DMS 273 (cell line): ENCODE data around the gene PAFAH1B1.
"Not testable (repeated sequence)": the region's sequence is repeated elsewhere in the genome, so short reads cannot be mapped to it uniquely, and the experiment has no call there.

Experiments
- DNase-seq: peaks from one replicate; lab custom pipeline; 2025; ENCODE audit not compliant: unreplicated experiment; lab: John Stamatoyannopoulos, UW

PAFAH1B1 gene

GRCh38 chr17:2688351-2689342 is 95.2 kb downstream of the PAFAH1B1 start:
- DNase-seq: peak; percentile 30

DNA sequence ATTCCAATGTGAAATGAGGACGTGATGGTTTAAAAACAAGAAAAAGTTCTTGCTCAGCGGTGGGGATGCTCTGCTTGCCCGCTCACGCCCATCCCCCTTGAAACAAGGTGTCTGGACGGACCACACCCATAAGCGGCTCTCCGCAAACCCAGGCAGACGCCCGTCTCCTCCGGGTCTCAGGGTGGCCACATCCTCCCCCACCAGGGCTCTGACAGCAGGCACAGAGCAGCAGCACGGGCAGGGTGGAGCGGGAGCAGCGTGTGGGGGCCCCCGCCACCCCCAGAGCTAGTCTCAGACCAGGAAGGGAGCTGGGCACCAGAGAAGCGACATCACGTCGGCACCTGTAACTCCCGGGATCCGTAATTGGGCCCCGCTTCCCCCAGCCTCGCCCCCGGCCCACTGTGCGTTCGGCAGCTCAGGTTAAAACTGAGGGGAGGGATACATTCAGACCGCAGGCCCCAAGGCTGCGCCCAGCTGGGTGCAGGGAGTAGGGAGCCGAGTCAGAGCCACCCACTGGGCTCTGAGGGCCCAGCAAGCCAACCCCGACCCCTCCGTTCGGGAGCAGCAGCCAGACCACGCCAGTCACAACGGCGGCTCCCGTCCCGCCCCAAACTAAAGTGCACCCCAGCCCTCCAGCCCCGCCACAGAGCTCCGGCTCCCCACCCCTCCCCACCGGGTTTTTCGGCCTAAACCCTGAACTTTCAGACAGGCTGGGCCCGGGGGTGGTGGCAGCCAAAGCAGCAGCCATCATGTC is 96.1 kb downstream of the PAFAH1B1 start:
- no peak for DNase-seq

DNA sequence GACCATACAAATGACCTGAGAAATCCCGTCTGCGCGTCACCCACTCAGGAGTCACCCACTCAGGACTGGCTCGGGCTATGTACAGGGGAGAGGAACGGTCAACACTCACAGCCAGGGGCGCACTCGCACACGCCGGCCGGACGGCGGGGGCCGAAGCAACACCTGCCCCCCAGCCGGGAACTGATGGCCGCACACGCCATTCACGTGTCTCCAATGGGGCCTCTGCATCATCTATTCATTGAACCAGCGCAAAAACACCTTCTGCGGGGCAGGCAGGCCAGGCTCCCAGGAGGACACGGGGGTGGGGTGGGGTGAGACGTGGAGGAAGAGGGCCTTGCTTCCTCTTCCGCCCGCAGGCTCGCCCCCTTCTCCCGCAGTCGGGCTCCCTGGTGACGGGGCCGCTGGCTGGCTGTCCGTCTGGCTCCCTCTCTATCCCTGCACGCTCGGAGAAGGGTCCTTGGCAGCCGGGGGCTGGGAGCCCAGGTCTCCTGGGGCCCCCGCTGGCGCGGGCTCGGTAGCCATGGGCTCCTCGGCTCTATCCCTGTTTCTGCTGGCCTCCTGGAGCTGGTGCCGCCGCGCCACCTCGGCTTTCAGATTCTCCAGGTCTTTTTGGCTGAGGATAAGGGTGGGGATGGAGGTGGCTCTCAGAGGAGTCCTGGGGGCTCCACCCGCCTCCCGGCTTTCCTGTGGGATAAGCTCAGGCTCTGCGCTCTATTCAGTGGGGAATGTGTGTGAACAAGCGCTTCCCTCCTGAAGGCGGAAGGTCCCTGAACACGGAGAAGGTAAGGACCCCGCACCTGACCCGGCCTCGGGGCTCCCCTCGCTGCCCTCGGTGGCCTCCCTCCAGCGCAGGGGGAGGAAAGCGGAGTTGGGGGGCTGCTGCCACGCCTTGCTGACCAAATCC is 97.0 kb downstream of the PAFAH1B1 start:
- no peak for DNase-seq

DNA sequence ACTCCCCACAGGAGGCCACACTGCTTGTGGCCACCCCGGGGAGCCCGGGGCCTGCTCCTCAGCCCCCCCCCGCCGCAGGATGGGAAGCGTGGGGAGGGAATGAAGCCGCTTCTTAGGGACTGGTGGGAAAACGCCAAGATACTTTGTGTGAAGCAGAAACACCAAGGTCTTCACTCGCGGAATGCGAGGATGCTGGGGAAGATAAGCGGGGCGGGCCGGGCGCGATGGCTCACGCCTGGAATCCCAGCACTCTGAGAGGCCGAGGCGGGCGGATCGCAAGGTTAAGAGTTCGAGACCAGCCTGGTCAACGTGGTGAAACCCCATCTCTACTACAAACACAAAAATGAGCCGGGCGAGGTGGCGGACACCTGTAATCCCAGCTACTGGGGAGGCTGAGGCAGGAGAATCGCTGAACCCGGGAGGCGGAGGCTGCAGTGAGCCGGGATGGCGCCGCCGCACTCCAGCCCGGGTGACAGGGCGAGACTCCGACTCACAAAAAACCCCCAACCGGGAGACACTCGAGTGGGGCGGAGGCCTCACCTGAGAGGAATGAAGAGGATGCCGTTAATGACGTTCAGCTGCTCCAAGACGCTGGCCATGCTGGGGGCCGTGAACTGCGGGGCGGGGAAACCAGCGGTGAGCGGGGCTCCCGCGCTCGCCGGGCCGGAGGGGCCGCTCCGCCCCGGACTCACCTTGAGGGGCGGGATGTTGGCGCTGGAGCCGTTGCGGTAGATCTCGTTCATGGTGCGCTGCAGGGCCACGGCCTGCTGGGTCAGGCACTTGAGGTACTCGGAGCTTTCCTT is 97.8 kb downstream of the PAFAH1B1 start:
- DNase-seq: no peak

GRCh38 chr17:2691965-2692780 is 98.7 kb downstream of the PAFAH1B1 start:
- no peak for DNase-seq

GRCh38 chr17:2692781-2693135 is 99.3 kb downstream of the PAFAH1B1 start:
- DNase-seq: no peak

DNA sequence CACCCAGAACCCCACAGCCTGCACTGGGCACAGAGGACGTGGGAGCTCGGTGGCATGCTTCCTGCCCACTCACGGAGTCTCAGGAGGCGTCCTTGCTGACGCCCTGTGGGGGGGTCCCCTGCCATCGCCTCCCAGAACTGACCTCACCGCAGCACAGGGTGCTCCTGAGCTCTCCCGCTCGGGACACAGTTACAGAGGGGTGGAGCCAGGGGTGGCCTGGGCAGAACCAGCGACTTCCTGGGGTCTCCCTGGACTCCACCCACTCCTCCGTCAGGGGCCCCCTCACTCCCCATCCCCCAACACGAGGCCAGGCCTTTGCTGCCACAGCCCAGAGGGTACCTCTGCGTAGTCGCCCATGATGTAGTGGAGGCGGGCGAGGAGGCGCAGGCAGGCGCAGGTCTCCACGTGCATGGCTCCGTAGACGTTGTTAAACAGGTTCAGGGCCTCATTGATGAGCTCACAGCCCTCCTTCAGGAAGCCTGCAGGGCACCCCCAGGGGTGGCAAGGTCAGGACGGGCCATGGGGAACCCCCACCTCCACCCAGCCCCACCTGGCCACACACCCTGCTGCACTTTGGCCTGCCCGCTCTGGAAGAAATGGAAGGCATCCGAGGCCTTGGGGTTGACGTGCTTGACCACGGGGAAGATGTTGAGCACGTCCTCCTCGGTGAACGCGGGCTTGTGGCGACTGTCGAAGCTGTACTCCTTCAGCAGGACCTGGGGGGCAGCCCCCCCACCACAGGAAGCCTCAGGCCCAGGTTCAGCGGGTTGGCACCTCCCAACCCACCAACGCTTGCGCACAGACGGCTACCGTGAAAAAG is 100.3 kb downstream of the PAFAH1B1 start:
- no peak for DNase-seq

GRCh38 chr17:2694381-2695242 is 101.2 kb downstream of the PAFAH1B1 start:
- no peak for DNase-seq

DNA sequence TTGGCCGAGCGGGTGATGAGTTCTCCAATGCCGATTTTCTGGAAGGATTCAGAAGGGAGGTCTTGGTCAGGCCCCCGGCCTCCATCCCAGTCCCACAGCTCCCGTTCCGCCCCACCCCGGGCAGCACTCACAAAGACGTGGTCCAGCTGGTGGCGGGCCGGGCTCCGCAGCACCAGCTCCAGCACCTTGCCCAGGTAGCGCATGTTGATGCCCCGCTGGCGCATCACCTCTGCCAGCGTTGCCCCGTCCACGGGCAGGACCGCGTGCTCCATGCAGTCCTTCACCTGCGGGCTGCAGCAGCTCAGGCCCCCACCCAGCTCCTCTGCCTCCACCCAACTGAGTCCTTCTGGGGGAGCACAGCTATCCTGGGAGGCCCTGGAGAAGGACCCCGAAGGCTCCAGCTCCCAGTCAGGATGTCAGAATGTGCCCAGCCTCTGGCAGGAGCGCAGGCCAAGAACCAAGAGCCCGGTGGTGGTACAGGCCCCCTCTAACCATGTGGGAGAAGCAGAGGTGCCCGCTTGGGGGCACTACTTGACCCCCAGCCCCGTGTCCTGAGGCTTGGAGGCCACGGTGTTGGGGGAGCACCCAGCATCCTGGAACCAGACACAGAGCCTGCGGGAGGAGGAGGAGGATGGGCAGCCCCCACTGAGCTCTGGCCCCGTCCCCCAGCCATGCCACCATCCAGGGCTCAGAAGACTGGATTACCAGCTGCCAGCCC is 101.9 kb downstream of the PAFAH1B1 start:
- DNase-seq: no peak

DNA sequence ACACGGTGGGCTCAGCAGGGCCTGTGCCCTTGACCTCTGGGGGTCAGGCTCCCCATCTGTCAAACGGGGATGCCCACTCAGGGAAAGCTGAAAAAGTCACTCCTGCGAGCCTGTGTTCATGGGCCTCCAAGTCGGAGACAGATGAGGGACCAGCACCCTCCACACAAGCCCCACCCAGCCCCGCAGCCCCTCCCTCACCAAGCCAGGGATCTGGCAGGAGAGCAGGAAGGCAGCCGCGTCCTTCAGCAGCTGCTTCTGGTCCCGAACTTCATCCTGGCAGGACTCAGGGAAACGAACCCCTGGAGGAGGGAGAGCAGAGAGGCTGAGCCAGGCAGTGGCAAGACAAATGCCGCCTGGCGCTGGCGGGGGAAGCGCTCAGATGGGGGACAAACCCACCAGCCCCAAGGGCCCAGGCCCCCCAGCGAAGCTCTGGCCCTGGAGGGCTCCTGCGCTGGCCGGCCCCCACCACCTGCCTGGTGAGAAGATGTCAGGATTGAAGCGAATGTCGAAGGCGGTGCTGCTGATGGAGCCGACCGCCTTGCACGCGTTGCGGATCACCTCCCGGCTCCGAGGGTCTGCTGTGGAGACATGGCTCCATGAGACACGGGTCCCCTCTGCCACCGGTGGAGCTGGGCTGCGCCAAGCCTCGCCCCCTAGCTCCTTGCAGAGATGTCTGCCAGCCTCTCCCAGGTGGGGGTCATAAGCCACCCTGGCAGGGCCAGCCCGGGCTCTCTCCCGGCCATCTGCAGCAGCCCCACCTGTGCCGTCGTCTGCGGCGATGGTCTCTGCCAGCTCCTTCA is 102.7 kb downstream of the PAFAH1B1 start:
- DNase-seq: no peak

- no peak for DNase-seq
These were observed 104.2 kb downstream of the PAFAH1B1 start for GRCh38 chr17:2697611-2698162.

- not testable (repeated sequence) for DNase-seq
These were observed 105.9 kb downstream of the PAFAH1B1 start for GRCh38 chr17:2699216-2699805.

DNA sequence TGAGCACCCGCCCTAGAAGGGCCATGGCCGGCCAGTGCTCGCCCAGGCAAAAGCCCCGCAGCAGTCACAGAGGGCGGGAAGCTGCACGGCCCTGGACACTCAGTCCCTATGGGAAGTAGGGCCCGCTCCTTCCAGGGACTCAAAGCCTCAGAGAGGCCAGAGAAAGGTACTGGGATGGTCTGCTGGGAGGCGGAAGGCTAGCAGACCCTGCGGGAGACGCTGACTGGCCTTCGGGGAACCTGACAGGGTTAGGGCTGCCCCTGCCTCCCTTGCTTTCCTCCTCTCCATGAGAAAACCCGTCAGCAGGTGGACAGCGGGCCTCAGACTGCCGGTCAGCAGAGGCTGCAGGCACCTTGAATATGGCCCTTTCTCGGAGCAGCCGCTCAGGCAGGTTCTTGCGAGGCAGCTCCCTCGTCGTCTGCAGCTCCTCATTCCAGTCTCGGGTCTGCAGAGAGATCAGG is 106.6 kb downstream of the PAFAH1B1 start:
- no peak for DNase-seq

DNA sequence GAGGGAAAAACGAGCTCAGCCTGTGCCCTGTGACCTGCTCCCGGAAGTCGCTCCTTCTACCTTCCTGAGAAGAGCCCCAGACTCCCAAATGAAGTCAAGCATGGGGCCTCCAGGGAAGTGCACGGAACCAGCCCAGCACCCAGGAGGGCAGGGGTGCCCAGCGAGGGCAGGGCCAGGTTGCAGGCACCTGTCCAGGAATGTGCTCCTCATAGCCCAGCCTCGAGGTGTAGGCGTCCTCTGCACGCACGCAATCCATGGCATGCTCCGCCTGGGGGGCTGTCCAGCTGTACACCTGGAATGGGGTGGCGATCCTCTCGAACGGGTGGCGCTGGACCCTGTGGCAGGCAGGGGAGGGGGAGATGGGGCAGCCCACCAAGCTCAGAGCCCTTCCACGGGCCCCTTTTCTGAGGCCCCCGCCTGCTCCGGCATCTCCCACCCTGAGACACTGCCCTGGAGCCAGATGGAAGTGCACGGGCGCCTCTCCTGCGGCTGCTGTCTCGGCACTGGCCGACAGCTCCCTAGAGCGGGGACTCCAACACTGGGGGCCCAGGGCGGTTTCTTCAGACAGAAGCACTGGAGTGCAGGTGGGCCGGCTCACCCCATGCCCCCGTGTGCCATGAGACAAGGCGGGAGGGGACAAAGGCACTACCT is 107.2 kb downstream of the PAFAH1B1 start:
- DNase-seq: no peak
